Neuronal stem cell (in vitro differentiated cells): Measurements from ENCODE around the gene PCNA.

Experiments used
- DNase-seq: peaks from one replicate; pipeline ENCODE4 v3.0.0-alpha.2; 2013; ENCODE audit warnings: low spot score
- H2AFZ ChIP-seq: one replicate; pipeline ENCODE4 v1.6.1; 2013; ENCODE audit warnings: mild to moderate bottlenecking, low read length, inconsistent platforms
- H2AK5ac ChIP-seq: 2 replicates; pipeline ENCODE4 v1.6.1; 2013; ENCODE audit warnings: low read depth, mild to moderate bottlenecking, inconsistent platforms, low read length, moderate library complexity, mixed read lengths
- H2BK120ac ChIP-seq: 2 replicates; pipeline ENCODE4 v1.6.1; 2013; ENCODE audit warnings: low read depth, mild to moderate bottlenecking, inconsistent platforms, low read length, moderate library complexity, mixed read lengths
- H2BK12ac ChIP-seq: one replicate; pipeline ENCODE4 v1.6.1; 2013; ENCODE audit warnings: low read length, inconsistent platforms
- H2BK15ac ChIP-seq: 2 replicates; pipeline ENCODE4 v1.6.1; 2013; ENCODE audit warnings: mild to moderate bottlenecking, low read length, inconsistent platforms, mixed read lengths
- H2BK5ac ChIP-seq: one replicate; pipeline ENCODE4 v1.6.1; 2013; ENCODE audit warnings: inconsistent platforms, mild to moderate bottlenecking, low read length, moderate library complexity
- H3K14ac ChIP-seq: one replicate; pipeline ENCODE4 v1.6.1; 2013; ENCODE audit warnings: low read length, inconsistent platforms
- H3K18ac ChIP-seq: 2 replicates; pipeline ENCODE4 v1.6.1; 2013; ENCODE audit warnings: low read length, inconsistent platforms
- H3K23ac ChIP-seq: 2 replicates; pipeline ENCODE4 v1.6.1; 2013; ENCODE audit warnings: low read depth, mild to moderate bottlenecking, mixed read lengths, low read length, inconsistent platforms; ENCODE audit not compliant: poor library complexity
- H3K27ac ChIP-seq: replicated peaks from 3 replicates; pipeline ENCODE4 v1.5.1; 2013; ENCODE audit warnings: low read length, inconsistent platforms
- H3K27me3 ChIP-seq, 3 experiments: 2 replicates each; pipeline ENCODE4 v1.6.1; 2013; ENCODE audit warnings: low read length in 3 of 3, mild to moderate bottlenecking in 2 of 3, inconsistent platforms in 1 of 3, low read depth in 1 of 3, mixed read lengths in 1 of 3, moderate library complexity in 1 of 3; ENCODE audit not compliant: control insufficient read depth in 3 of 3, insufficient read depth in 3 of 3
- H3K36me3 ChIP-seq, 2 donors: replicated peaks in 1 of 2; 2 replicates each; pipeline ENCODE4 v1.6.1; 2013; ENCODE audit warnings: low read length in 2 of 2; ENCODE audit not compliant: control insufficient read depth in 2 of 2, insufficient read depth in 2 of 2
- H3K4ac ChIP-seq: 2 replicates; pipeline ENCODE4 v1.6.1; 2013; ENCODE audit warnings: inconsistent platforms, mild to moderate bottlenecking, low read length, moderate library complexity
- H3K4me1 ChIP-seq, 2 donors: 1 replicate in 1 of 2; 2 replicates in 1 of 2; pipeline ENCODE4 v1.6.1; 2013; ENCODE audit warnings: low read length in 2 of 2, low read depth in 1 of 2; ENCODE audit not compliant: control insufficient read depth in 2 of 2, insufficient read depth in 1 of 2
- H3K4me2 ChIP-seq: one replicate; pipeline ENCODE4 v1.6.1; 2013; ENCODE audit warnings: mild to moderate bottlenecking, low read length, inconsistent platforms; ENCODE audit not compliant: insufficient read depth, poor library complexity, severe bottlenecking
- H3K4me3 ChIP-seq, 2 donors: 2 replicates each; pipeline ENCODE4 v1.5.1; 2013; ENCODE audit warnings: low read length in 2 of 2, mild to moderate bottlenecking in 2 of 2, inconsistent platforms in 1 of 2, moderate library complexity in 1 of 2
- H3K79me1 ChIP-seq: one replicate; pipeline ENCODE4 v1.6.1; 2013; ENCODE audit warnings: low read depth, mild to moderate bottlenecking, inconsistent platforms, low read length, moderate library complexity
- H3K9ac ChIP-seq: one replicate; pipeline ENCODE4 v1.6.1; 2013; ENCODE audit warnings: mild to moderate bottlenecking, low read depth, low read length, inconsistent platforms; ENCODE audit not compliant: poor library complexity
- H3K9me3 ChIP-seq, 2 donors: replicated peaks in 1 of 2; 2 replicates each; pipeline versions ENCODE3 to v1.6.1; 2013; ENCODE audit warnings: low read length in 2 of 2, mild to moderate bottlenecking in 2 of 2, inconsistent platforms in 1 of 2, low read depth in 1 of 2, mixed read lengths in 1 of 2, moderate library complexity in 1 of 2; ENCODE audit not compliant: control insufficient read depth in 2 of 2, insufficient read depth in 1 of 2
- H4K8ac ChIP-seq: one replicate; pipeline ENCODE4 v1.6.1; 2013; ENCODE audit warnings: low read depth, mild to moderate bottlenecking, inconsistent platforms, low read length, moderate library complexity
- H4K91ac ChIP-seq: one replicate; pipeline ENCODE4 v1.6.1; 2013; ENCODE audit warnings: low read length, low read depth, mild to moderate bottlenecking, inconsistent platforms; ENCODE audit not compliant: poor library complexity
- WGBS, 2 donors: extraction: QIAGEN DNeasy Blood & Tissue Kit; methylation state at CpG; one replicate each; pipeline ENCODE4 v1.1.7; 2013; ENCODE audit warnings: missing lambda C conversion rate in 2 of 2, mixed read lengths in 1 of 2; ENCODE audit not compliant: insufficient read length in 2 of 2, insufficient replicate concordance in 1 of 2; ENCODE audit errors: extremely low coverage in 2 of 2; 5-methylcytosine and 5-hydroxymethylcytosine counted together

PCNA gene

DNA sequence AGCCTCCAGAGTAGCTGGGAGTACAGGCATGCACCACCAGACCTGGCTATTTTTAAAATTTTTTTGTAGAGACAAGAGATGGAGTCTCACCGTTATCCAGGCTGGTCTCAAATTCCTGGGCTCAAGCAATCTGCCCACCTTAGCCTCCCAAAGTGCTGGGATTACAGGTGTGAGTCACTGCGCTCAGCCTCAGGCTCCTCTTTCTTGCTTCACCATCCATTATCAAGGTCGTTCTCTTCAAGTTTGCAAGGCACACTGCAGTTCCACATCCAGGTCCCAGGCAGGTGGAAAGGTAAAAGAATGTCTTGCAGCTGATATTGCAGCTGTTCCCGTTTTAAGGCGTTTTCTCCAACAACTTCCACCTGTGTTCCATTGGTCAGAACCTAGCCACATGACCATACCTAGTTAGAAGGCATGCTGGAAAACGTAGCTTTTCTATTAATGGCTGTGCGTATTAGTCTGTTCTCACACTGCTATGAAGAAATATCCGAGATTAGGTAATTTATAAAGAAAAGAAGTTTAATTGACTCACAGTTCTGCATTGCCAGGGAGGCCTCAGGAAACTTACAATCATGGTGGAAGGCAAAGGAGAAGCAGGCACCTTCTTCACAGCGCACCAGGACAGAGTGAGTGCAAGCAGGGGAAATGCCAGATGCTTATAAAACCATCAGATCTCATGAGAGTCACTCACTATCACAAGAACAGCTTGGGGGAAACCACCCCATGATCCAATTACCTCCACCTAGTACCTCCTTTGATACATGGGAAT, 51.7 kb downstream of the PCNA start:
- H3K4ac ChIP-seq = no peak overlapping the region
- no peak overlapping the region for H2BK120ac ChIP-seq
- H2AFZ ChIP-seq = no peak overlapping the region
- H2AK5ac ChIP-seq = no peak overlapping the region
- no peak overlapping the region for H2BK5ac ChIP-seq
- no peaks in the 10 kb centered on the region for H3K27me3 ChIP-seq
- H3K9ac ChIP-seq = peak overlapping the region; percentile 30
- H3K79me1 ChIP-seq = no peaks in the 10 kb centered on the region
- no peaks in the 10 kb centered on the region for H3K4me1 ChIP-seq
- H3K27ac ChIP-seq = no peak overlapping the region
- no peak overlapping the region for H3K4me3 ChIP-seq
- no peak overlapping the region for H3K18ac ChIP-seq
- no peaks in the 10 kb centered on the region for H3K36me3 ChIP-seq
- H4K91ac ChIP-seq = no peak overlapping the region
- no peak overlapping the region for H4K8ac ChIP-seq
- no peak overlapping the region for H2BK12ac ChIP-seq
- no peak overlapping the region for H3K14ac ChIP-seq
- no CpG with 5 or more reads among the region's 9 CpGs for WGBS, 2 donors
- no peak overlapping the region for H2BK15ac ChIP-seq
- H3K23ac ChIP-seq = no peak overlapping the region
- no peak overlapping the region for H3K4me2 ChIP-seq
- no peaks in the 10 kb centered on the region for H3K9me3 ChIP-seq
- DNase-seq = no peak

DNA sequence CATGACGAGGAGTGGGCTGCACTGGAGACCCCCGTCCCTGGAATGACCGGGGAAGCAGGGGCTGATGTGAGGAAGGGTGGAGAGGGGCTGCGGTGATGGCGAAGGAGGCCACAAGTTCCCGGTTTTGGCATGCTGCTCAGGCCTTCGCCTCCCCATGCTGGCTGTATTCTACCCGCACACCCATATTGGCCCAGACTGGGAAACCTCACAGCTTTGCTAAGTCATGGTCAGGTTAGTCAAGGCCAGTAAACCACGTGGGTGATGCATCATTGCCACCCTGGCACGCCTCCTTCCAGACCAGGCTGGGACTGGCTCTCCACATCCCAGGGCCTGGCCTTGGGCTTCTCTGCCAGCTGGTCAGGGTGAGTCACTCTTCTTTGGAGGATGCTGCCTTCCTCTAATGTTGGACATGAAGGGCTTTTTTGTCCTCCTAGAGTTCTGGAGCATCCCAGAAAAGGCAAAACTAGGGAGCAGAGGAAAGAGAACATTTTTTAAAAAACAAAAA, 53.8 kb downstream of the PCNA start:
- no peaks in the 10 kb centered on the region for H3K4me1 ChIP-seq
- H4K91ac ChIP-seq = no peak overlapping the region
- no peak overlapping the region for H2BK15ac ChIP-seq
- no CpG with 5 or more reads among the region's 10 CpGs for WGBS, 2 donors
- H3K14ac ChIP-seq = no peak overlapping the region
- H3K4ac ChIP-seq = no peak overlapping the region
- H3K4me3 ChIP-seq = no peak overlapping the region
- H3K9me3 ChIP-seq = no peaks in the 10 kb centered on the region
- no peaks in the 10 kb centered on the region for H3K79me1 ChIP-seq
- H3K9ac ChIP-seq = no peak overlapping the region
- H3K23ac ChIP-seq = no peak overlapping the region
- no peak overlapping the region for H4K8ac ChIP-seq
- no peak overlapping the region for H2AK5ac ChIP-seq
- no peak overlapping the region for H3K18ac ChIP-seq
- no peak for DNase-seq
- no peak overlapping the region for H2BK12ac ChIP-seq
- H3K27ac ChIP-seq = no peak overlapping the region
- H3K4me2 ChIP-seq = no peak overlapping the region
- no peak overlapping the region for H2AFZ ChIP-seq
- no peak overlapping the region for H2BK120ac ChIP-seq
- no peak overlapping the region for H2BK5ac ChIP-seq
- H3K27me3 ChIP-seq = no peaks in the 10 kb centered on the region
- no peaks in the 10 kb centered on the region for H3K36me3 ChIP-seq

- Histone ChIP-seq H3K14ac (no peak overlapping the region), H3K36me3 (no peaks in the 10 kb centered on the region), H2AK5ac (no peak overlapping the region), H3K4me1 (no peaks in the 10 kb centered on the region), H3K18ac (no peak overlapping the region), H2BK15ac (no peak overlapping the region), H3K27me3 (no peaks in the 10 kb centered on the region), H3K4me3 (no peak overlapping the region), H3K27ac (no peak overlapping the region), H3K23ac (no peak overlapping the region), H3K4me2 (no peak overlapping the region), H4K8ac (no peak overlapping the region), H3K9me3 (no peaks in the 10 kb centered on the region), H3K4ac (no peak overlapping the region), H2BK12ac (no peak overlapping the region), H2BK120ac (no peak overlapping the region), H2BK5ac (no peak overlapping the region), H3K9ac (no peak overlapping the region), H4K91ac (no peak overlapping the region), H2AFZ (no peak overlapping the region), H3K79me1 (no peaks in the 10 kb centered on the region)
- DNase-seq = no peak
- WGBS, 2 donors = no CpG with 5 or more reads among the region's 7 CpGs
Observed at GRCh38 chr20:5065166-5065878, 54.4 kb downstream of the PCNA start.
